T47D (cell line): ENCODE data around the gene GNAS.

Experiments used
- DNase-seq, 2 experiments: peaks; one replicate each; pipeline versions ENCODE4 v3.0.0 to v3.0.0-alpha.2; 2011 to 2012; ENCODE audit warnings: low read depth in 1 of 2, low spot score in 1 of 2
- JUND ChIP-seq: IDR thresholded peaks from 2 replicates; pipeline ENCODE4 v1.6.1; 2012; ENCODE audit warnings: low read depth
- in situ Hi-C: cut with HindIII; loops from 2 replicates; pipeline ENCODE4 v1.10.0; 2016; ENCODE audit warnings: low sequenced_read_pairs, low pct_unique_long_range_greater_than_20kb

GNAS gene

DNA sequence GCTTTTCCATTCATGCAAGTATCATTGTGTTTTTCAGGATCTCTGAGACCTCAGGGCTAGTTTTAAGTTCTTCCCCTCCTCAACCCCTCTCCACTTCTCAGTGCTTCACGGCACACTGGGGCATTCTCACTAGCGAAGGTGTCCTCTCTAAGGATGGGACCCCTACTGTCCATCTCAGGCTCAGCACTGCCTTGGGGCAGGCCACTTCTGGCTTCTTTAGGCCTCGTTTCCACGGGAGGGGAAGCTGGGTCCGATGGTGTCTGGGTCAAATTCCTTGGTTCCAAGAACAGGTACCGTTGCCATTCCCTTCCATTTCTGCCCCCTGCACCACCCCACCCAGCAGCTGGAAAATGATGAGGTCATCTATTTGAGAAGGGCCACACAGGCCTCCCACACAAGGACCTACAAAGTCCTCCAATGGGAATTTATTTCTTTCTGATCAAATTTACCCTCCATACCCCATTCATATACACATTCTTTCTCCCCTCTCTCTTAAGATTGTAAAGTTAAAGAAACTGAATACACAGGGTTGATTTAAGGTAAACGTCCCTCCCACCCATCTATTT lies 17.2 kb downstream of the GNAS start:
- in situ Hi-C loops = no loop called here
- DNase-seq = no peak
- TF ChIP-seq JUND = no peak

DNA sequence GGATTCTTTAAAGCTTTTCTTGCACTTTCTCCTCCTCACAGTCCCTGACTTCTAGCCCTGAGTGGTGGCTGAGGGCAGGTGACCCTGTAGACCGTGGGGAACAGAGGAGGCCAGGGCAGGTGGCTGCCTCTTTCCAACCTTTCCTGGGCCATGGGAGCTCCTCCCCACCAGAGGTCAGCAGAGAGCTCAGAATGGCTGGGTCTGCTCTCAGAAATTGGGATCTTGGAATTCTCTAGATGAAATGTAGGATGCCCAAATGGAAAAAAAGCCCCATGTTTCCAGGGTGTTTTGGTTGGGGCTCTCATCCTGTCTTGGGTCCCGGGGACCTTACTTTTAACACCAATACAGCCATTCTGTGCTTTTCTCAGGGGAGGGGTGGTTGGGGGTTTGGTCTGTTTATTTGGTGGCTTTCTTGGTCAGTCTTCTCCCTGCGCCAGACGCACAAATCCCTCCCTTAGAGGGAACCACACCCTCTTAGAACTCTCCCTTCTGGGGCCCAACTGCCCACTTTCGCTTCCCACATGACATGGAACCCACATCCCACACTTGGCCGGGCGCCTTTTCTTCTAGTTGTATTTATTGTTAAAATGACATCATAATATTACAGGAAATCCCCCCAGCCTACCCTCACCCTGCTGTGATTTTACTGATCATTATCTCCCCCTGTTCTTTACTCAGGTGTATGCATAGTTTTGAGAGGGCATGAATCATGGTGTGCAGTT lies 17.9 kb downstream of the GNAS start:
- peak; percentile 72 to 84 for DNase-seq
- in situ Hi-C loops = no loop called here
- TF ChIP-seq JUND = no peak

DNA sequence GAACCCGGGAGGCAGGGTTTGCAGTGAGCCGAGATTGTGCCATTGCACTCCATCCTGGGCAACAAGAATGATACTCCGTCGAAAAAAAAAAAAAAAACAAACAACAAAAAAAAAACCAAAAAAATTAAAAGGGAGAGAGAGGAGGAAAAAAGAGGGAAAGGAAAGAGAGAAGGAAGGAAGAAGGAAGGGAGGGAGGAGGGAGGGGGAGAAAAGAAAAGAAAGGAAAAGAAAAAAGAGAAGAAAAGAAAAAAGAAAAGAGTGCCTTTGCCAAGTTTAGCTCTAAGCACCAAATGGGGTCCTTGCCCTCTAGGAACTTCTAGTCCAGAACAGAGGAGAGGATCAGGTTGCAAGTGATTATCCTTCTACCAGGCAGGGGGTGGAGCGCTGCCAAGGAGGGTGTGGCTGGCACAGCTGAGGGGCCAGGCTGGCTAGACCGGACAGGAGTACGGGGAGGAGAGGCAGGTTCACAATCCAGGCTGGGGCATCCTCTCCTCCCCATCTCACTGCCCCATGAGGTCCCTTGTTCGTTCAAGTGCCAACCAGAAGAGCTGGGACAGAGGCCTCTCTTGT lies 19.1 kb downstream of the GNAS start:
- no peak for DNase-seq
- in situ Hi-C loops = no loop called here
- TF ChIP-seq JUND = no peak

DNA sequence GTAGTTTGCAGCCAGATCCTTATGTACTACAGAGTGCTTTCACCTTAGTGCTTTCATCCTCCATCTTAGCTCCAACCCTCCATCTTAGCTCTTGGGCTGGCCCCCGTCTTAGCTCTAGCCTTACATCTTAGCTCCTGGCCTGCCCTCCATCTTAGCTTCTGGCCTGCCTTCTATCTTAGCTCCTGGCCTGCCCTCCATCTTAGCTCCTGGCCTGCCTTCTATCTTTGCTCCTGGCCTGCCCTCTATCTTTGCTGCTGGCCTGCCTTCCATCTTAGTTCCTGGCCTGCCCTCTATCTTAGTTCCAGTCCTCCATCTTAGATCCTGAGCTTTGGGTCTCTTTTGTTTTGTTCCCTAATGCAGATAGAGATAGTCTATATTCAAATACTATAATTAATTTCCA lies 22.0 kb downstream of the GNAS start:
- TF ChIP-seq JUND = no peak
- DNase-seq = no peak
- in situ Hi-C loops = no loop called here

DNA sequence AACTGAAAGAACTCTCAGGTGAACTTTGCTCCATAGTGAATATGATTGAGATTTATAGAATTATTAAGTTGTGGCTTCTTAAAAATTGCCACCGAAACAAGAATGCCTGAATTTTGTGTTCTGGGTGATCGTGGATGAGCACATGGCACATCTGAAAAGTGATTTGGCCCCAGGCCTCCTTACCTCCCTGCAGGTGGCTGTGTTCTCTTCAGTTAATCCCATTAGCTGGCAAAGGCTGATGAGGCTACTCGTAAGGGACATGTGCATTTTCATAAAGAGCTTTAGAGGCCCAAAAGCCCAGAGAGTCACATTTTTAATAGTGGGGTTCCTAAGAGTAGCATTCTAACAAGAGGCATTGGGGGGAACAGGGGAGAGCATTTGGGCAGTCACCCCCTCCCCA lies 22.6 kb downstream of the GNAS start:
- DNase-seq = no peak
- TF ChIP-seq JUND = no peak
- in situ Hi-C loops = no loop called here

DNA sequence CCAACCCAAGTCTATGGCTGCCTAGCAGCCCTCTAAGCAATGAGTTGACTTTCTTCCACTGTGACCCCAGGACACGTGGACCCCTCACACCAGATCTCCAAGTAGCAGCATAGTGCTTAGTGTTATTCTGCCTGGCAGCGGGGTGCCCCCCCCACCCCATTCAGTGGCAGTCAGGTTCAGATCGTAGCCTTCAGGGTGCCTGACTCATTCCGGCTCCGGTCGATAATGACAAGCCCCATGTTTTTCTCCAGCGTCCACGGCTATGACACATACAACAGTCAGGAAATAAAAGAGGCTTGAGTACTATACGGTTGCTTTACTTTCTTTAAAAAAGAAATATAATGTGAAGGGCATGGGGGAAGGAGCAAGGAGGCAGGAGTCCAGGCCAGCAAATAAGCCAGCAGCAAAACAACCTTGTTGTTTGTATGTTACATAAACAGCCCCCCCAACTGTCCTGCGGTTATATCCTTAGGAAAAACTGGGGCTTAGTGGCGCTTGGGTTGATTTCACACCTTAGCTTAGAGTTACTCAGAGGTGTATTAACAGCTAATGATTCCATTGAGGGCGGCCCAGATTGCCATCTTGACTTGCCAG lies 23.1 kb downstream of the GNAS start:
- no peak for DNase-seq
- in situ Hi-C loops = no loop called here
- TF ChIP-seq JUND = no peak

DNA sequence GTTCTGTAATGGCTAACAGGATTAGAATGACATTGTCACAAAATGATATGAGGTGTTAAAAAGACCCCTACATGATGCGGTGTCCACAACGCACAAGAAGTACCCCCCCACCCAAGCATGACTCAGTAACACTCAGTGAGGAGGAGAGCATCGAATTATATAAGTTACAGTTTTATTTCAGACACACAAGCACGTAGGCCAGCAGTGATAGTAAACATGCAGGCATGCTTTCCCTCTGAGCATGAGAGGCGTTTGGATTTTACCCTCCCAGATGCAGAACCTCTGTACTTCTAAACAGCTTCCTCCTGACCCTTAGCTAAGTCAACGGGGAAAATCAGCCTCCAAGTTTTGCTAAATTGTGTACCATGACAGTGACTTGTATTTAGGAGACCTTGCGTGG lies 23.9 kb downstream of the GNAS start:
- in situ Hi-C loops = no loop called here
- TF ChIP-seq JUND = no peak
- DNase-seq = no peak

DNA sequence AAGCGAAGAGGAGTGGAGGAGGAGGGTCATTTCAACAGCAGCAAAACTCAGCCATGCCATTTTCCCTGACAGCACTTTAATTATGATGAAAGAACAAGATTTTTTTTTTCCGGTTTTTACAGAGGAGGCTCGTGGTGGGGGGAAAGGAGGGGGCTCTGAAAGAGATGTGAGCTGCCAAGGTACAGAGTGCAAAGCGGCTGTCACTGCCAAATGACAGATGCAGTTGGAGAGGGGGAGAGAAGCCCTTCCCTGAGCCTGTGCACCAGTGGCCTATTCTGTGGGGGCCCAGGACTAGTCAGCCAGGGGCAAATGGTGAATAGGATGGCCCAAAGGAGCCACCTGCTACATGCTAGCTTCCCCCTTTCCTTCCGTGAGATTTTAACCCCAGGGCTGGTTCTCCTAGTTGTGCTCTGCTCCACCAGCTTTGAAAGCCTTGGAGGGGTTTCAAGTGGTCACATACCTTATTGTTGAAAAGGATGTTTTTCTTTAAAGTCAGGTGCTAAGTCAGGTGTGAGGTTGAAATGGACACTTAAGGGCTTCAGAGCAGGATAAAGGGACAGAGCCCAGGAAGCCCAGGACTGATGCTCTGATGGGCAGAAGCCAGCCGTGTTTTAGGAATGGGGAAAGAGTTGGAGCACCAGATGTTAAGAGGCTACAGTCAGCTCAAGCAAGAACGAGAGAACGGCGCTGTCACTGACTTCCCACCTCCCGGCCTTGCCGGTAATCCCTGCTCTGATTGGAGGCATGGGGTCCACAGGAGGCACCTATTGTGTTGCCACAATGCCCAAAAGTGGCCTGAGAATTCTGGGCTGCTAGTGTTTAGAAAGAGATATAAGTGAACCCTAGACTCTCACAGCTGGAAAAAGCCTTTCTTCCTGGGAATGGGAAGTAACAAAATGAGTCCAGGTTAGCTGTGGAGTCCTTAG lies 24.8 kb downstream of the GNAS start:
- TF ChIP-seq JUND = no peak
- DNase-seq = no peak
- in situ Hi-C loops = no loop called here

DNA sequence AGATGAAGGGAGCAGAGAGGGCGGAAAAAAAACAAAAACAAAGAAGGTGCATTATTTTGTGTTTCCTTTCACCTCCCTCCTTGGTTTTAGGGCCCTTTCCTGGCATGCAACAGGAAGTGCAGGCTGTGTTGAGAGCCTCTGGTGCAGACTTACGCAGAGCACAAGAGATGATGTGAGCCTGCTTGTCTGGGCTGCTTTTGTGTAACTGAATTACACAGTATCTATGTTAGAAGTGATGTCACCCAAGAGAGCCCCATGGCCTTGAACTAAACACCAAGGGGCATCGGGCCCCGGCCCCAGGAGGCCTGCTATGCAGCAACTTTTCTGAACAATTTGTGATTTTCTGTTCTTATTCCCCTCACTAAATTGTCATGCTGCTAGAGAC lies 25.5 kb downstream of the GNAS start:
- no peak for TF ChIP-seq JUND
- DNase-seq = no peak
- in situ Hi-C loops = no loop called here

DNA sequence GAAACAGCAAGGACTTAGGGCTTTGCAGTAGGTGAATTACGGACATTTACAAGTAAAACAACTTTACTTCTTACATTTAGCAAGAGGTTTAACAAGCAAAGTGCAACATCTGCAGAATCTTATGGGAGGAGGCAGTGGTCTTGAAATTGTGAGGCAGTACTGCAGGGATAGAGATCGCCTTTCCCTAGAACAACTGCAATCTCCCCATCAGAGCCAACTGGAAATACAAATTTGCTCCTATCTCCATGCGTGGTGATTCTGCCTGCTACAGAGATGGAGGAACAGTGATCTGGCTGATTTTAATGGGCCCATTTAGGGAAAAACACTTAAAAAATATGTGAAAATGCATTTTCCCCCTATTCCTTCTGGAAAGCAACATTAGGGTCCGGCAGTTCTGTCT lies 25.9 kb downstream of the GNAS start:
- DNase-seq = no peak
- in situ Hi-C loops = no loop called here
- TF ChIP-seq JUND = no peak

DNA sequence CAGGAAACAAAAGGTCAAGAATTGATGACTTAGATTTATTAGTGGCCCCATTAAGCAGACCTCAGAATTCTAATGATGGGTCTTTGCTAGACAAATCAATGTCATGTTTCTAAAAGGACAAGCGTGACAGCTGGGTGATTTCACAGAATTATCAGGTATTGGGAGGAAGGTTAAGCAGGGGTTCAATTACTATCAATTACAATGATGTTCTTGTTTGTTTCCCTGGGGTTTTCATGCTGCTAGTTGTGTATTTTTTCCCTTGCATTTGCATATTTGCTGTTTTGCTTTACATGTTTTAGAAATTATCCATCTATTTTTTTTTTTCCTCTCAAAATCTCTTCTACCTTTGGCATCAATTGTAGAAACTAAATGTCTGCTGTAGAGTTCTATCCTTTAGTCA lies 27.9 kb downstream of the GNAS start:
- no peak for DNase-seq
- in situ Hi-C loops = no loop called here
- no peak for TF ChIP-seq JUND

DNA sequence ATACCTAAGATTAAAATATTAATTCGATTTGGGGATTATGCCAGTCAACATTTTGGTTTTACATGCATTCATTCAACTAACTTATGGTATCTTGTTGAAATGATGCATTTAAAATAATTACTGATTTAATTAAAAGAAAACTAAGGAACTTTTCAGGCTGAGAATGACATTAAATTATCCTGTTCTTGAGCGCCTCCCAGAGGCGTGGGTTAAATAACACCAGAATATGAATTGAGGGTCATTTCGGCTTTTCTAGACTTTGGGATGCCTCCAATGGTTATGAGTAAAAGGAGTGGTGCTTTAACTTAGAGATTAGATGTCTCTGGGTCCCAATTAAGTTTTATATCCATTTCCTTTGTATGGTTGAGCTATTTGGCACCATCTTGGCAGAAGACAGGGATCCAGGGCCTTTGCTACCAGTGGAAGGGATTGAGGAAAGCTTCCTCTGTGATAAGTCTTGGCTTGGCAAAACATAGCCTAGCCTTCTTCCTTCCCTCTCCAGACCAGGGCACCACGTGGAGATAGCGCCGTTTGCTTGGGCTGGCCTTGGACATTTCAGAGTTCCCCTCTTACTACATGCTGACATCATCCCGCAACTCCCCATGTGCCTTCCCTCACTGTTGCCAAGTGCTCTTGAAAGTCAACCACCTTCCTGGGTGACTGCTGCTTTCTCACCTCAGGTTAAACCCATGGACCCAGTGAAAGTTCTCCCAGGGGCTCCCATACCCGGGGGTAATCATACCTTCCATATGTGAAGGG lies 28.7 kb downstream of the GNAS start:
- peak in 1 of 2 experiments; percentile 44 for DNase-seq

More for the DNA sequence above, 28.7 kb downstream of the GNAS start:
- in situ Hi-C loops = no loop called here
- TF ChIP-seq JUND = no peak
